Measurements from ENCODE around the gene ANKS1B. TPM values are rescaled to one million over a fixed set of nuclear protein-coding genes. Genes with fewer than 3 reads are reported as not detected.

Gene ANKS1B
- total RNA-seq, 1 donor from 2014 or later, result 8.2 TPM

DNA sequence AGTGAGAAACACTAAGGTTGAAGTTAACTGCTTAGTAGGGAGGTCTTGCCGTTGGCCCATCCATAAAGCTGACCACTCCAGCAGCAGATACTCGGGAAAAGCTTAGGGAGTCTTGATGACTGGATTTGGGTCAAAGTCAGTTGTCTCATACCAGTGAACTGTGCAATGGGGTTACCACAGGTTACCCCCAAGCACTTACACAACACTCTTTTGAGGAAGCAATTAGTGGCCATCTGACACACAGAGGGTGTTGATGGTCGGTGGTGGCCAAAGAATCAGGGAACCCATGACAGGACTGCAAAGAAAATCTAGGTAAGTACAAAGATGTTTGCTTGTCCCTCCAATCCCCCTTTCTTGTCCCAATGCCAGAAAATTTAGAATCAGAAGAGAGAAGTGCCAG is 929.4 kb downstream of the ANKS1B start:
- Histone ChIP-seq H3K27me3 (no peaks in the 10 kb centered on the region), H3K27ac (no peak overlapping the region), H3K4me3 (no peak overlapping the region), H3K4me1 (no peaks in the 10 kb centered on the region), H3K9me3 (no peaks in the 10 kb centered on the region), H3K36me3 (no peaks in the 10 kb centered on the region)
- no peak for DNase-seq (ENCODE audit: low spot score in 2 of 2)
- intact Hi-C loops (cut with DNase I), result loop anchor here (5.0 kb wide), 1 partner anchor 712 kb away; no protein-coding TSS in a partner anchor
- no peak for TF ChIP-seq CTCF (IDR thresholded peaks at IDR 0.05)

DNA sequence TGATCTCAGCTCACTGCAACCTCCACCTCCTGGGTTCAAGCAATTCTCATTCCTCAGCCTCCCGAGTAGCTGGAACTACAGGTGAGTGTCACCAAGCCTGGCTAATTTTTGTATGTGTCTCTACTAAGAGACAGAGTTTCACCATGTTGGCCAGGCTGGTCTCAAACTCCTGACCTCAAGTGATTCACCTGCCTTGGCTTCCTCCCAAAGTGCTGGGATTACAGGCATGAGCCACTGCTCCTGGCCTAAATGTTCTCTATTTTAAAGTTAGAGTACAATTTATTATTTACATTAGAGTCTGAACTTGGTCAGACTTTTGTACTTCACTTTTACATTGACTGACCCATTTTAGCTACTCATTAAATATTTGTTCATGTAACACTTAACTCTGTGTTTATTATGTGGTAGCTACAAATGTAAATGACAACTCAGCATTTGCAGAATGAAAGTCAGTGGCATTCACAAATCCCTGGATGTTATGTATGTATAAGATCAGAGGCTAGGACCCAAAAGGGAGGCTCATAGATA is 930.1 kb downstream of the ANKS1B start:
- no peak for DNase-seq (ENCODE audit: low spot score in 2 of 2)
- intact Hi-C loops (cut with DNase I), result loop anchor here (5.0 kb wide), 1 partner anchor 713 kb away; no protein-coding TSS in a partner anchor
- no peaks in the 10 kb centered on the region for H3K36me3 ChIP-seq
- H3K4me1 ChIP-seq, result no peaks in the 10 kb centered on the region
- no peak overlapping the region for H3K4me3 ChIP-seq
- H3K9me3 ChIP-seq, result no peaks in the 10 kb centered on the region
- H3K27me3 ChIP-seq, result no peaks in the 10 kb centered on the region
- no peak overlapping the region for H3K27ac ChIP-seq
- no peak for TF ChIP-seq CTCF (IDR thresholded peaks at IDR 0.05)

GRCh38 chr12:99053616-99054362 is 930.9 kb downstream of the ANKS1B start:
- no peaks in the 10 kb centered on the region for H3K36me3 ChIP-seq
- H3K27me3 ChIP-seq, result no peaks in the 10 kb centered on the region
- H3K9me3 ChIP-seq, result no peaks in the 10 kb centered on the region
- H3K4me3 ChIP-seq, result no peak overlapping the region
- DNase-seq (ENCODE audit: low spot score in 2 of 2), result no peak
- H3K27ac ChIP-seq, result no peak overlapping the region
- no peak for TF ChIP-seq CTCF (IDR thresholded peaks at IDR 0.05)
- H3K4me1 ChIP-seq, result no peaks in the 10 kb centered on the region
- intact Hi-C loops (cut with DNase I), result no loop called here

- TF ChIP-seq CTCF (IDR thresholded peaks at IDR 0.05), result no peak
- Histone ChIP-seq H3K36me3 (no peaks in the 10 kb centered on the region), H3K4me3 (no peak overlapping the region), H3K27me3 (no peaks in the 10 kb centered on the region), H3K4me1 (no peaks in the 10 kb centered on the region), H3K27ac (no peak overlapping the region), H3K9me3 (peaks cover 0 to 16% of the 10 kb centered on the region in 2 donors)
- intact Hi-C loops (cut with DNase I), result no loop called here
- no peak for DNase-seq (ENCODE audit: low spot score in 2 of 2)
Measured at GRCh38 chr12:99049774-99050173, 935.0 kb downstream of the ANKS1B start.

GRCh38 chr12:99045158-99045557 is 939.6 kb downstream of the ANKS1B start:
- intact Hi-C loops (cut with DNase I), result no loop called here
- H3K4me3 ChIP-seq, result no peak overlapping the region
- no peaks in the 10 kb centered on the region for H3K36me3 ChIP-seq
- no peak for TF ChIP-seq CTCF (IDR thresholded peaks at IDR 0.05)
- peaks cover 0 to 16% of the 10 kb centered on the region in 2 donors for H3K9me3 ChIP-seq
- no peaks in the 10 kb centered on the region for H3K4me1 ChIP-seq
- DNase-seq (ENCODE audit: low spot score in 2 of 2), result no peak
- no peak overlapping the region for H3K27ac ChIP-seq
- H3K27me3 ChIP-seq, result no peaks in the 10 kb centered on the region
